Daoy (cell line): ENCODE data around the gene CEACAM1. TPM values are rescaled to one million over a fixed set of nuclear protein-coding genes. Genes with fewer than 3 reads are reported as not detected.
"Not testable (repeated sequence)": the region's sequence is repeated elsewhere in the genome, so short reads cannot be mapped to it uniquely, and the experiment has no call there.

Source experiments
- DNase-seq: peaks from one replicate; pipeline ENCODE4 v3.0.0-alpha.2; 2015; ENCODE audit warnings: low read depth
- total RNA-seq: library from RNA; depleted of rRNA; stranded (reverse); fragments of >200 nt; shearing (Covaris generic); gene quantifications from 2 replicates; pipeline ENCODE4 v1.2.3, GENCODE V29; 2014; rRNA removed

The CEACAM1 gene
- total RNA-seq, 1 experiment from 2014 or later: 0.17 TPM

GRCh38 chr19:42475366-42475765 is 52.9 kb downstream of the CEACAM1 start:
- no peak for DNase-seq

GRCh38 chr19:42474743-42475142 is 53.5 kb downstream of the CEACAM1 start:
- no peak for DNase-seq

GRCh38 chr19:42473686-42474085 is 54.6 kb downstream of the CEACAM1 start:
- no peak for DNase-seq

- no peak for DNase-seq
Measured at GRCh38 chr19:42472402-42473147, 55.7 kb downstream of the CEACAM1 start.

- peak; percentile 56 for DNase-seq
Measured at GRCh38 chr19:42471554-42472249, 56.6 kb downstream of the CEACAM1 start.

GRCh38 chr19:42469311-42470235 is 58.7 kb downstream of the CEACAM1 start:
- DNase-seq: peak; percentile 70

GRCh38 chr19:42468273-42468796 is 59.9 kb downstream of the CEACAM1 start:
- DNase-seq: peak; percentile 94

GRCh38 chr19:42467183-42467760 is 61.0 kb downstream of the CEACAM1 start:
- no peak for DNase-seq

GRCh38 chr19:42466521-42467182 is 61.6 kb downstream of the CEACAM1 start:
- DNase-seq: no peak

GRCh38 chr19:42465827-42466280 is 62.4 kb downstream of the CEACAM1 start:
- DNase-seq: no peak

- no peak for DNase-seq
Measured at GRCh38 chr19:42461700-42462324, 66.5 kb downstream of the CEACAM1 start.

GRCh38 chr19:42461231-42461630 is 67.0 kb downstream of the CEACAM1 start:
- not testable (repeated sequence) for DNase-seq

- DNase-seq: no peak
Measured at GRCh38 chr19:42459926-42460325, 68.4 kb downstream of the CEACAM1 start.

Other genes starting within 250 kb of the CEACAM1 start
- 0.51 and 2.2 TPM in 2 replicates for gene PRR19, start 226.3 kb downstream of the CEACAM1 start, total RNA-seq
- 54.7 and 75.0 TPM in 2 replicates for gene PAFAH1B3, start 225.9 kb downstream of the CEACAM1 start, total RNA-seq
- 0.30 and 0.51 TPM in 2 replicates for gene TMEM145, start 215.2 kb downstream of the CEACAM1 start, total RNA-seq
- gene MEGF8, start 202.8 kb downstream of the CEACAM1 start, total RNA-seq: 11.0 and 11.6 TPM in 2 replicates
- gene CNFN, start 138.2 kb downstream of the CEACAM1 start, total RNA-seq: 2.0 and 5.8 TPM in 2 replicates
- gene LIPE, start 101.1 kb downstream of the CEACAM1 start, total RNA-seq: 6.7 and 7.4 TPM in 2 replicates
- gene CXCL17, start 85.5 kb downstream of the CEACAM1 start, total RNA-seq: not detected in 2 replicates
- not detected in 2 replicates for gene CEACAM8, start 66.4 kb upstream of the CEACAM1 start, total RNA-seq
- gene PSG3, start 212.0 kb upstream of the CEACAM1 start, total RNA-seq: not detected in 2 replicates
- gene PSG8, start 237.2 kb upstream of the CEACAM1 start, total RNA-seq: not detected in 2 replicates